HG02678 (cell line): ENCODE results near the gene TEX52.

Experiments used
- ATAC-seq: cut with Tn5 transposase; IDR thresholded peaks from one replicate; pipeline ENCODE4 v1.9.1; 2021; ENCODE audit warnings: mild to moderate bottlenecking, moderate library complexity; ENCODE audit not compliant: unreplicated experiment

The TEX52 gene

GRCh38 chr12:2833810-2834209, 23.0 kb downstream of the TEX52 start:
- ATAC-seq: no peak

- ATAC-seq: no peak
Measured at GRCh38 chr12:2833327-2833726, 23.5 kb downstream of the TEX52 start.

GRCh38 chr12:2832550-2833127, 24.2 kb downstream of the TEX52 start:
- ATAC-seq: no peak

GRCh38 chr12:2829275-2829674, 27.6 kb downstream of the TEX52 start:
- no peak for ATAC-seq

GRCh38 chr12:2826721-2827515, 29.9 kb downstream of the TEX52 start:
- ATAC-seq: no peak

GRCh38 chr12:2826036-2826435, 30.8 kb downstream of the TEX52 start:
- no peak for ATAC-seq

GRCh38 chr12:2825132-2825531, 31.7 kb downstream of the TEX52 start:
- ATAC-seq: no peak

- no peak for ATAC-seq
Measured at GRCh38 chr12:2824541-2824940, 32.3 kb downstream of the TEX52 start.

GRCh38 chr12:2823483-2823882, 33.4 kb downstream of the TEX52 start:
- ATAC-seq: no peak

- no peak for ATAC-seq
Measured at GRCh38 chr12:2820432-2820831, 36.4 kb downstream of the TEX52 start.

GRCh38 chr12:2819810-2820209, 37.0 kb downstream of the TEX52 start:
- ATAC-seq: no peak

GRCh38 chr12:2813214-2814185, 43.3 kb downstream of the TEX52 start:
- peak; percentile 29 for ATAC-seq

GRCh38 chr12:2812290-2813213, 44.3 kb downstream of the TEX52 start, which contains the start of gene ITFG2:
Gene ITFG2 (plus strand): TSS chr12:2812668. CDS start chr12:2812761, 93 bp downstream.
- peak; percentile 94 for ATAC-seq

GRCh38 chr12:2811801-2812200, 45.0 kb downstream of the TEX52 start:
- ATAC-seq: no peak

- no peak for ATAC-seq
Measured at GRCh38 chr12:2806700-2807099, 50.1 kb downstream of the TEX52 start.

- ATAC-seq: no peak
Measured at GRCh38 chr12:2805143-2805520, 51.7 kb downstream of the TEX52 start.

GRCh38 chr12:2804393-2805142, 52.3 kb downstream of the TEX52 start:
- ATAC-seq: no peak

GRCh38 chr12:2803635-2804392, 53.0 kb downstream of the TEX52 start:
- ATAC-seq: no peak
